Liver (tissue), 9 donors: ENCODE measurements around the gene DHRSX. TPM values are rescaled to one million over a fixed set of nuclear protein-coding genes. Genes with fewer than 3 reads are reported as not detected.

ENCODE experiments used
- DNase-seq: peaks from one replicate; pipeline ENCODE4 v3.0.0-alpha.2; 2017; ENCODE audit warnings: low spot score
- H3K27ac ChIP-seq, 2 donors: one replicate each; pipeline ENCODE4 v1.7.0; 2013; ENCODE audit warnings: inconsistent platforms in 2 of 2, low read length in 2 of 2, control low read depth in 1 of 2, low read depth in 1 of 2, mild to moderate bottlenecking in 1 of 2
- H3K27me3 ChIP-seq, 4 donors: one replicate each; pipeline versions ENCODE4 v1.6.1 to v1.7.0; 2013; ENCODE audit warnings: low read length in 3 of 4, inconsistent platforms in 1 of 4, mild to moderate bottlenecking in 1 of 4, moderate library complexity in 1 of 4; ENCODE audit not compliant: control insufficient read depth in 4 of 4, insufficient read depth in 4 of 4
- H3K36me3 ChIP-seq, 4 donors: one replicate each; pipeline versions ENCODE4 v1.6.1 to v1.7.0; 2013; ENCODE audit warnings: low read length in 3 of 4, mild to moderate bottlenecking in 3 of 4, low read depth in 1 of 4, moderate library complexity in 1 of 4; ENCODE audit not compliant: control insufficient read depth in 4 of 4, insufficient read depth in 3 of 4
- H3K4me1 ChIP-seq, 4 donors: one replicate each; pipeline versions ENCODE4 v1.6.1 to v1.7.0; 2013; ENCODE audit warnings: low read length in 3 of 4, mild to moderate bottlenecking in 3 of 4, moderate library complexity in 1 of 4; ENCODE audit not compliant: control insufficient read depth in 4 of 4, insufficient read depth in 4 of 4
- H3K4me3 ChIP-seq, 3 donors: one replicate each; pipeline versions ENCODE4 v1.6.1 to v1.7.0; 2013; ENCODE audit warnings: low read length in 3 of 3, control low read depth in 1 of 3, low read depth in 1 of 3, mild to moderate bottlenecking in 1 of 3
- H3K9ac ChIP-seq, 2 donors: one replicate each; pipeline ENCODE4 v1.7.0; 2013; ENCODE audit warnings: low read length in 2 of 2, mild to moderate bottlenecking in 2 of 2, moderate library complexity in 2 of 2, control low read depth in 1 of 2, low read depth in 1 of 2
- H3K9me3 ChIP-seq, 4 donors: one replicate each; pipeline versions ENCODE4 v1.6.1 to v1.7.0; 2013; ENCODE audit warnings: low read length in 3 of 4; ENCODE audit not compliant: control insufficient read depth in 4 of 4
- ATF3 ChIP-seq: IDR thresholded peaks from 2 replicates; pipeline ENCODE4 v1.6.1; 2016; ENCODE audit warnings: antibody characterized with exemption
- FOXA1 ChIP-seq: IDR thresholded peaks from 2 replicates; pipeline ENCODE4 v1.6.1; 2016; ENCODE audit warnings: antibody characterized with exemption
- GABPA ChIP-seq, 2 donors: IDR thresholded peaks in 1 of 2; conservative IDR thresholded peaks in 1 of 2; 2 replicates each; pipeline ENCODE4 v1.6.1; 2016; ENCODE audit warnings: antibody characterized with exemption in 2 of 2, mild to moderate bottlenecking in 1 of 2, moderate library complexity in 1 of 2
- HNF4A ChIP-seq, 2 donors: conservative IDR thresholded peaks; 2 replicates each; pipeline ENCODE4 v1.6.1; 2016; ENCODE audit warnings: antibody characterized with exemption in 2 of 2, mild to moderate bottlenecking in 2 of 2
- NR2F2 ChIP-seq: IDR thresholded peaks from 2 replicates; pipeline ENCODE4 v1.6.1; 2016; ENCODE audit warnings: antibody characterized with exemption
- REST ChIP-seq: IDR thresholded peaks from 2 replicates; pipeline ENCODE4 v1.6.1; 2016; ENCODE audit warnings: antibody characterized with exemption, mild to moderate bottlenecking
- RXRA ChIP-seq, 2 donors: IDR thresholded peaks; 2 replicates each; pipeline ENCODE4 v1.6.1; 2017 to 2018; ENCODE audit warnings: antibody characterized with exemption in 2 of 2, mild to moderate bottlenecking in 1 of 2
- SP1 ChIP-seq: IDR thresholded peaks from 2 replicates; pipeline ENCODE4 v1.6.1; 2018; ENCODE audit warnings: antibody characterized with exemption, mild to moderate bottlenecking
- YY1 ChIP-seq: IDR thresholded peaks from 2 replicates; pipeline ENCODE4 v1.6.1; 2016; ENCODE audit warnings: antibody characterized with exemption, mild to moderate bottlenecking
- WGBS: extraction: QIAGEN DNeasy Blood & Tissue Kit; methylation state at CpG from one replicate; pipeline ENCODE4 v1.1.7; 2013; 5-methylcytosine and 5-hydroxymethylcytosine counted together
- polyA plus RNA-seq, 2 donors: library from polyadenylated mRNA; stranded (reverse) in 1 of 2; unstranded in 1 of 2; fragments of 200-250 nt in 1 of 2; fragments of >200 nt in 1 of 2; fragmentation: Nextera tagmentation in 1 of 2; extraction: Ambion mirVana in 1 of 2; gene quantifications; one replicate each; pipeline versions ENCODE4 v1.2.1 to v1.2.3, GENCODE V29; 2013 to 2015
- total RNA-seq, 2 donors: library from RNA; depleted of rRNA; stranded (reverse); fragments of >200 nt; gene quantifications; one replicate each; pipeline ENCODE4 v1.2.3, GENCODE V29; 2014
- TF ChIP-seq, protein P1 (sequence below): fragments of 150-350 bp; IDR thresholded peaks from 2 replicates; pipeline ENCODE4 v1.5.1; 2017; ENCODE audit warnings: improper control_type of control experiment, low read depth, low read length; ENCODE audit not compliant: missing input control
- TF ChIP-seq, protein P2 (sequence below): IDR thresholded peaks from 2 replicates; pipeline ENCODE4 v1.6.1; 2016; ENCODE audit warnings: antibody characterized with exemption
- donor health status: healthy.
- donor health status: healthy.
- donor health status: healthy.
- donor health status: healthy.
- donor health status: healthy.

DHRSX gene
- total and polyA plus RNA-seq, 4 donors: 17.2 to 35.2 (median 23.3) TPM

GRCh38 chrX:2237976-2238375 lies 262.8 kb downstream of the DHRSX start:
- H3K4me1 ChIP-seq: no peaks in the 10 kb centered on the region
- H3K4me3 ChIP-seq: no peak overlapping the region
- DNase-seq: no peak
- no peaks in the 10 kb centered on the region for H3K27me3 ChIP-seq
- no peak overlapping the region for H3K9ac ChIP-seq
- 94% methylated on average over 9 of the region's 9 CpGs for WGBS
- TF ChIP-seq HNF4A (conservative IDR thresholded peaks at IDR 0.05): no peak
- TF ChIP-seq, protein P1, sequence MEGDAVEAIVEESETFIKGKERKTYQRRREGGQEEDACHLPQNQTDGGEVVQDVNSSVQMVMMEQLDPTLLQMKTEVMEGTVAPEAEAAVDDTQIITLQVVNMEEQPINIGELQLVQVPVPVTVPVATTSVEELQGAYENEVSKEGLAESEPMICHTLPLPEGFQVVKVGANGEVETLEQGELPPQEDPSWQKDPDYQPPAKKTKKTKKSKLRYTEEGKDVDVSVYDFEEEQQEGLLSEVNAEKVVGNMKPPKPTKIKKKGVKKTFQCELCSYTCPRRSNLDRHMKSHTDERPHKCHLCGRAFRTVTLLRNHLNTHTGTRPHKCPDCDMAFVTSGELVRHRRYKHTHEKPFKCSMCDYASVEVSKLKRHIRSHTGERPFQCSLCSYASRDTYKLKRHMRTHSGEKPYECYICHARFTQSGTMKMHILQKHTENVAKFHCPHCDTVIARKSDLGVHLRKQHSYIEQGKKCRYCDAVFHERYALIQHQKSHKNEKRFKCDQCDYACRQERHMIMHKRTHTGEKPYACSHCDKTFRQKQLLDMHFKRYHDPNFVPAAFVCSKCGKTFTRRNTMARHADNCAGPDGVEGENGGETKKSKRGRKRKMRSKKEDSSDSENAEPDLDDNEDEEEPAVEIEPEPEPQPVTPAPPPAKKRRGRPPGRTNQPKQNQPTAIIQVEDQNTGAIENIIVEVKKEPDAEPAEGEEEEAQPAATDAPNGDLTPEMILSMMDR: no peak
- TF ChIP-seq NR2F2: no peak
- no peak for TF ChIP-seq REST
- no peak for TF ChIP-seq YY1
- TF ChIP-seq ATF3: no peak
- TF ChIP-seq SP1: no peak
- no peak for TF ChIP-seq FOXA1
- no peak overlapping the region for H3K27ac ChIP-seq
- no peaks in the 10 kb centered on the region for H3K9me3 ChIP-seq
- H3K36me3 ChIP-seq: peaks cover 4 to 13% (median 4%) of the 10 kb centered on the region in 4 donors

DNA sequence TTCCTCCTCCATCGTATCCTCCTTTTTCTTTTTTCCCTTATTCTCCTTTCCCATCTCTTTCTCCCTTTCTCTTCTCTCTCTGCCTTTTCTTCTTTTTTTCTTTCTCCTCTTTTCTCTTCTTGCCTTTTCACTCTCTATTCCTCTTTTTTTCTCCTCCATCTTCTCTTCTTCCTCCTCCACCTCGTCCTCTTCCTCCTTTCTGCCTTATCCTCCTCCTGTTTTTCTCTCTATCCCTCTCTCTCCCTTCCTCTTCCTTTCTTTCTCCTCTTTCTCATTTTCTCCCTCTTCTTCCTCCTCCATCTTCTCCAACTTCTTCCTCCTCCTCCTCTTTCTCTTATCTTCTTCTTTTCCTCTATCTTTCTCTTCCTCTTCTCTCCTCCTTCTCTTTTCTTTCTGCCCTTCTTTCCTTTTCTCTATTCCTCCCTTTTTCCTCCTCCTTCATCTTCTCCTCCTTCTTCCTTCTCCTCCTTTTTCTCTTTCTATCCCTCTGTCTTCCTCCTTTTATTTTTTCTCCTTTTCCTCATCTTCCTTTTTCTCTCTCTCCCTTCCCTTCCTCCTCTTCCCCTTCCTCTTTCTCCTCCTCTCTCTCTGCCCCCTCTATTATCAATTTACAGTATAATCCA lies 269.1 kb downstream of the DHRSX start:
- Histone ChIP-seq H3K4me1 (no peaks in the 10 kb centered on the region), H3K4me3 (no peak overlapping the region), H3K27ac (no peak overlapping the region), H3K9ac (no peak overlapping the region), H3K9me3 (peaks cover 0 to 3% (median 0%) of the 10 kb centered on the region in 4 donors), H3K36me3 (peaks cover 0 to 5% (median 5%) of the 10 kb centered on the region in 4 donors), H3K27me3 (no peaks in the 10 kb centered on the region)
- 91% methylated on average over 2 of the region's 2 CpGs for WGBS
- TF ChIP-seq HNF4A (conservative IDR thresholded peaks at IDR 0.05): no peak
- no peak for TF ChIP-seq YY1
- TF ChIP-seq, protein P2, sequence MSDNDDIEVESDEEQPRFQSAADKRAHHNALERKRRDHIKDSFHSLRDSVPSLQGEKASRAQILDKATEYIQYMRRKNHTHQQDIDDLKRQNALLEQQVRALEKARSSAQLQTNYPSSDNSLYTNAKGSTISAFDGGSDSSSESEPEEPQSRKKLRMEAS: no peak
- TF ChIP-seq, protein P1: no peak
- TF ChIP-seq FOXA1: no peak
- no peak for TF ChIP-seq SP1
- no peak for TF ChIP-seq GABPA (IDR thresholded peaks at IDR 0.05 in 1 of 2, conservative IDR thresholded peaks at IDR 0.05 in 1 of 2)
- no peak for TF ChIP-seq NR2F2
- TF ChIP-seq RXRA (IDR thresholded peaks at IDR 0.05): no peak
- no peak for TF ChIP-seq ATF3
- DNase-seq: no peak
